Breast epithelium (tissue), 4 donors: ENCODE measurements around the gene DNMT3A. TPM values are rescaled to one million over a fixed set of nuclear protein-coding genes. Genes with fewer than 3 reads are reported as not detected.

Source experiments
- DNase-seq, 2 donors: peaks; one replicate each; pipeline ENCODE4 v3.0.0-alpha.2; 2019; ENCODE audit warnings: low spot score in 2 of 2
- H3K27ac ChIP-seq, 2 donors: fragments of 200-600 bp; sonication (generic) in 1 of 2; one replicate each; pipeline ENCODE4 v1.5.1; 2016 to 2019; ENCODE audit warnings: mild to moderate bottlenecking in 1 of 2
- H3K27me3 ChIP-seq, 2 donors: fragments of 200-600 bp; sonication (generic) in 1 of 2; one replicate each; pipeline versions ENCODE4 v1.5.1 to v1.6.0; 2017 to 2019; ENCODE audit warnings: control low read depth in 1 of 2, mild to moderate bottlenecking in 1 of 2
- H3K36me3 ChIP-seq: fragments of 200-600 bp; one replicate; pipeline ENCODE4 v1.5.1; 2019
- H3K4me1 ChIP-seq, 2 donors: fragments of 200-600 bp; sonication (generic); one replicate each; pipeline ENCODE4 v1.5.1; 2016 to 2019; ENCODE audit warnings: control low read depth in 1 of 2
- H3K4me3 ChIP-seq, 3 donors: fragments of 200-600 bp; sonication (generic); 1 replicate in 2 of 3; 2 replicates in 1 of 3; pipeline ENCODE4 v1.5.1; 2016 to 2019; ENCODE audit warnings: mild to moderate bottlenecking in 3 of 3, moderate library complexity in 2 of 3
- H3K9me3 ChIP-seq, 2 donors: fragments of 200-600 bp; sonication (generic) in 1 of 2; one replicate each; pipeline ENCODE4 v1.5.1; 2016 to 2019; ENCODE audit warnings: control low read depth in 1 of 2
- POLR2A ChIP-seq: fragments of 450-650 bp; IDR thresholded peaks from one replicate; pipeline ENCODE4 v1.6.1; 2016; ENCODE audit warnings: antibody characterized with exemption, mild to moderate bottlenecking, moderate library complexity
- POLR2AphosphoS5 ChIP-seq, 3 donors: sonication (generic); formaldehyde crosslinking; IDR thresholded peaks; one replicate each; pipeline ENCODE4 v1.6.1; 2017; ENCODE audit warnings: antibody characterized with exemption in 3 of 3
- intact Hi-C: fragments of 100-400 bp; cut with DNase I; formaldehyde crosslinking; loops from one replicate; pipeline ENCODE4 v1.15.1; 2023; ENCODE audit warnings: low total_unique reads
- total RNA-seq, 3 donors: library from RNA; depleted of rRNA; stranded (reverse); fragments of >200 nt; gene quantifications; one replicate each; pipeline ENCODE4 v1.1.0, GENCODE V29; 2016
- TF ChIP-seq, protein P1 (sequence below), 3 donors: fragments of 450-650 bp; IDR thresholded peaks; one replicate each; pipeline ENCODE4 v1.5.1; 2016 to 2017; ENCODE audit warnings: antibody characterized with exemption in 3 of 3, mild to moderate bottlenecking in 3 of 3, moderate library complexity in 3 of 3

The DNMT3A gene
- total RNA-seq, 3 donors from 2014 or later: 8.2 to 21.7 (median 20.0) TPM

DNA sequence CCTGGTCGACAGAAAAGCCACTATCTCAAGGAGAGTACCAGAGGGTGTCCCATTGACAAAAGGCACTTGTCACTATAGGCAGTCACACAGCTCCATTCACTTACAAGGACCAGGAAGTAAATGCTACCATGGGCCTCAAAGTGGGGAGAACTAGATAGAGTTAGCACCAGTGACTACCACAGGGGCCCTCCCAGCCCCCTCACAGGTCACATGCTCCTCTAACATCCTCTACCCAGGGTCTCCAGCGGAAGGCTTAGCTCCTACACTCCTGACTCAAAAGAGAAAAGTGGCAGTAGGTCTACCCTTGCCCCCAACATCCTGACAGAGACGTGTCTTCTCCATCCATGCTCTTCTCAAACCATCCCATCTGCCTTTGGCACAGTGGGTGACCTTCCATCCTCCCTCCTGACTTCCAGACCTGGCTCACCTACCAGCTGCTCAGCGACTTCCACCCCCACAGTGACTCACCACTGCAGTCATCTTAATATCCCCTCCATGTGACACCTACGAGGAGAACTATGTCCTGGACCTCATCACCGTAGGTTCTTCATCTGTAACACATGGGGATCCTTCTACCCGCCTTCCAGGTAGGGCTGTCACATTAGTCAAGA, 5.6 kb upstream of the DNMT3A start:
- intact Hi-C loops: no loop called here
- Histone ChIP-seq H3K4me3 (no peak overlapping the region), H3K9me3 (no peaks in the 10 kb centered on the region), H3K4me1 (no peaks in the 10 kb centered on the region), H3K36me3 (no peaks in the 10 kb centered on the region), H3K27ac (no peak overlapping the region), H3K27me3 (no peaks in the 10 kb centered on the region)
- TF ChIP-seq POLR2A: no peak
- no peak for DNase-seq

DNA sequence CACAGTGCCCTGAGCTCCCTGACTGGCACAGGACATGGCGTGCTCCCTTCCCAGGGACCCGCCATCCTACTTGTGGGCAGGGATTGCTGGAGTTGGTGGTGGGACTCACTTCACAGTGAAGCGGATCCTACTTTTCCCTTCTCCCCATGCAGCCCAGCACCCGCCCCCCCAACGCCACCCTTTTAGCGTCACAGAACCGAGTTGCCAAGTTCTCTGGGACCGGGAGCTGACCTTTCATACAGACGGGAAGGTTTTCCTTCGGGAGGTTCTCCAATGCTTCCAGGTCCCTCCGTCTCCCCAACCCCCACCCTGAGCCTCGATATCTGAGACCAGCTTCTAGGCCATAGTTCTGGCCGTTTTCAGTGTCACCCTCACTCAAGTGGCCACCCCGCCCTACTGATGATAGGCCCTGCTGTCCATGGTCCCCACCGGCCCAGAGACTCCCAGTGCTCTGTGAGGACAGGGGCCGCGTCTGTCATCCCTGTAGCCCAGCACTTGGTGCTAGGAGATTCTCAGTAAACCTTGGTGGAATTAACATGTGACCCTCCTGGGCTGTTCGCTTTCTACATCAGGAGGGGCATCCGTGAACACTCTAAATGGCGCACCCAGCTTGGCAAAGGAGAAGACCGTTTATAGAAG, 1.6 kb upstream of the DNMT3A start:
- H3K36me3 ChIP-seq: no peaks in the 10 kb centered on the region
- H3K4me1 ChIP-seq: peaks cover 0 to 5% of the 10 kb centered on the region in 2 donors
- no peak overlapping the region for H3K4me3 ChIP-seq
- no peak for DNase-seq
- H3K9me3 ChIP-seq: no peaks in the 10 kb centered on the region
- H3K27me3 ChIP-seq: no peaks in the 10 kb centered on the region
- no peak overlapping the region for H3K27ac ChIP-seq
- TF ChIP-seq POLR2AphosphoS5 (IDR thresholded peaks at IDR 0.05) (no peak), POLR2A (no peak)
- TF ChIP-seq, protein P1, sequence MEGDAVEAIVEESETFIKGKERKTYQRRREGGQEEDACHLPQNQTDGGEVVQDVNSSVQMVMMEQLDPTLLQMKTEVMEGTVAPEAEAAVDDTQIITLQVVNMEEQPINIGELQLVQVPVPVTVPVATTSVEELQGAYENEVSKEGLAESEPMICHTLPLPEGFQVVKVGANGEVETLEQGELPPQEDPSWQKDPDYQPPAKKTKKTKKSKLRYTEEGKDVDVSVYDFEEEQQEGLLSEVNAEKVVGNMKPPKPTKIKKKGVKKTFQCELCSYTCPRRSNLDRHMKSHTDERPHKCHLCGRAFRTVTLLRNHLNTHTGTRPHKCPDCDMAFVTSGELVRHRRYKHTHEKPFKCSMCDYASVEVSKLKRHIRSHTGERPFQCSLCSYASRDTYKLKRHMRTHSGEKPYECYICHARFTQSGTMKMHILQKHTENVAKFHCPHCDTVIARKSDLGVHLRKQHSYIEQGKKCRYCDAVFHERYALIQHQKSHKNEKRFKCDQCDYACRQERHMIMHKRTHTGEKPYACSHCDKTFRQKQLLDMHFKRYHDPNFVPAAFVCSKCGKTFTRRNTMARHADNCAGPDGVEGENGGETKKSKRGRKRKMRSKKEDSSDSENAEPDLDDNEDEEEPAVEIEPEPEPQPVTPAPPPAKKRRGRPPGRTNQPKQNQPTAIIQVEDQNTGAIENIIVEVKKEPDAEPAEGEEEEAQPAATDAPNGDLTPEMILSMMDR (IDR thresholded peaks at IDR 0.05): no peak
- intact Hi-C loops: no loop called here

GRCh38 chr2:25342372-25343186, 854 bp upstream of the DNMT3A start:
- Histone ChIP-seq H3K4me1 (peaks cover 0 to 5% of the 10 kb centered on the region in 2 donors), H3K9me3 (no peaks in the 10 kb centered on the region), H3K36me3 (no peaks in the 10 kb centered on the region), H3K4me3 (peak overlapping the region; percentile 63 to 81 (median 75)), H3K27me3 (no peaks in the 10 kb centered on the region), H3K27ac (peak overlapping the region; percentile 69 to 91)
- peak; percentile 32 to 52 (median 41) for TF ChIP-seq POLR2AphosphoS5 (IDR thresholded peaks at IDR 0.05)
- TF ChIP-seq, protein P1 (IDR thresholded peaks at IDR 0.05): peak; percentile 91 to 99 (median 97)
- no peak for TF ChIP-seq POLR2A
- intact Hi-C loops: no loop called here
- DNase-seq: peak; percentile 53 to 71

DNA sequence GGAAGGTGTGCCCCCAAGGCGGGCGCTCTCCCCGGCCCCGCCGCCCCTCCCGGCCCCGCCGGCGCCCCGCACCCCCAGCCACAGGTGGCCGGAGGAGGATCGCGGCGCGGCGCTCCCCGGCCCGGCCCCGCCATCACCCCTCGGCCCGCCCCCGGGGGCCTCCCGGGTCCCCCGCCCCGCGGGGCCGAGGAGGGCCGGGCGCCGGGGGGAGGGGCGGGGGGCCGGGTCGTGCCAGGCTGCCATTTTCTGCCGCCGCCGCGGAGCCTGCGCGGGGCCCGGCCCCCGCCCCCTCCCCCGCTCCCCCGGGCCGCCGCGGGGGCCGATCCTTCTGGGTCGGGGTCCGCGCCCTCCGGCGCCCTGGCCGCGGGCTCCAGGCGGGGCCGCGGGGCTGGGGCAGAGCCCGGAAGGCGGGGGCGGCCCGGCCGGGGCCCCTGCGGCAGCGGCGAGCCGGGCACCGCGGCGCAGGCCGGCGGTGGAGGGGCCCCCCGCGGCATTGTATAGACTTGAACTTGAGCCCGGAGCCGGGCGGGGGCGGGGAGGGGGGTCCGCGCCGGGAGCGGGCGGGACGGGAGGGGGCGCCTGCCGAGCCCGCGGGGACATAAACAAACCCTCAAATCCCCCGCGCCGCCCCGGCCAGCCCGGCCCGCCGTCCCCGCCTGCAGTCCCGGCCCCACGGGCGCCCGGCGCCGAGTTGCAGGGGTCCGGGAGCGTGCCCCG, 556 bp downstream of the DNMT3A start:
- Histone ChIP-seq H3K27me3 (no peaks in the 10 kb centered on the region), H3K4me1 (peaks cover 0 to 5% of the 10 kb centered on the region in 2 donors), H3K36me3 (no peaks in the 10 kb centered on the region), H3K4me3 (peak overlapping the region; percentile 63 to 81 (median 75)), H3K9me3 (no peaks in the 10 kb centered on the region), H3K27ac (peak overlapping the region; percentile 61 to 91)
- DNase-seq: no peak
- intact Hi-C loops: no loop called here
- no peak for TF ChIP-seq POLR2A
- TF ChIP-seq, protein P1 (IDR thresholded peaks at IDR 0.05): no peak
- no peak for TF ChIP-seq POLR2AphosphoS5 (IDR thresholded peaks at IDR 0.05)

DNA sequence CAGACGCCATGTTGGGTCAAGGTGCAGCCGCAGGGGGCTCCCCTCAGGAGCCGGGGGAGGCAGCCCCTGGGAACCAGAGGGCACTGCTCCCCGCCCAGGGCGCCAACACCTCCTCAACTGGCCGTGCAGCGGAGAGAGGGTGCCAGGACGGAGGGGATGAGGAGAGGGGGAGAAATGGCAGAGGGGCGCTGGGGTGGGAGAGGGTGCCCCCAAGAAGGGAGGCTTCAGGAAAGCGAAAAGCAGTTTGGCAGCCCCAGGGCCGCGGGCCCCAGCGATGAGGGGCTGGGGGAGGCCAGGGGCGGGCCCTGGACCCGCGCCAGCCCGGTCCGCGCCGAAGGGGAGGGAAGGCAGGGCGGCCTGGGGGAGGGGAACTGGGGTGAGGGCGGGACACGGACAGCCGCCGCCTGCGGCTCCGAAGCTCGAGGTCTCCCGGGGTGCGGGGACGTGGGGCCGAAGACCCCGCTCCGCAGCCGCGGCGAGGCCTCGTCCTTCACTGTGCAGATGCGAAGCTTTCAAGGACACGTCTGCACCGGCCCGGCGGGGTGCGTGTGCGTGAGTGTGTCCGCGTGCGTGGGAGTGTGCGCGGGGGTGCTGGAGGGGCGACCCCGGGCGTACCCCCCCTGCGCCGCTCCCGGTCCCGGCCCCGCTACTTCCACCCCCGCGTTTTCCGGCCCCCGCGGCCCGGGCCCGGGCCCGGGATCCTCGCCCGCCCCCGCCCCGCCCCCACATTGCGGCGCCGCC, 1.4 kb downstream of the DNMT3A start:
- no peak for DNase-seq
- Histone ChIP-seq H3K36me3 (no peaks in the 10 kb centered on the region), H3K4me3 (peak overlapping the region; percentile 63 to 81 (median 75)), H3K4me1 (peaks cover 0 to 5% of the 10 kb centered on the region in 2 donors), H3K27ac (peak overlapping the region; percentile 61 to 91), H3K27me3 (no peaks in the 10 kb centered on the region), H3K9me3 (no peaks in the 10 kb centered on the region)
- intact Hi-C loops: no loop called here
- TF ChIP-seq POLR2AphosphoS5 (IDR thresholded peaks at IDR 0.05) (no peak), POLR2A (no peak)
- TF ChIP-seq, protein P1 (IDR thresholded peaks at IDR 0.05): no peak
